CD4-positive, alpha-beta T cell treated with Interferon gamma for 1 hour (primary cell): ENCODE measurements around the gene AGAP1.

ENCODE experiments used
- DNase-seq: peaks from one replicate; pipeline ENCODE4 v3.0.0-alpha.2; 2020

AGAP1 gene

GRCh38 chr2:235641956-235642355 is 148.1 kb downstream of the AGAP1 start:
- no peak for DNase-seq

- no peak for DNase-seq
Observed at GRCh38 chr2:235642446-235643098, 148.7 kb downstream of the AGAP1 start.

GRCh38 chr2:235643680-235644511 is 150.1 kb downstream of the AGAP1 start:
- no peak for DNase-seq

GRCh38 chr2:235647264-235647663 is 153.4 kb downstream of the AGAP1 start:
- DNase-seq: no peak

GRCh38 chr2:235647877-235648276 is 154.0 kb downstream of the AGAP1 start:
- DNase-seq: no peak

GRCh38 chr2:235649418-235649817 is 155.6 kb downstream of the AGAP1 start:
- no peak for DNase-seq

- DNase-seq: no peak
Observed at GRCh38 chr2:235651643-235652042, 157.8 kb downstream of the AGAP1 start.

GRCh38 chr2:235654103-235654813 is 160.4 kb downstream of the AGAP1 start:
- DNase-seq: no peak

GRCh38 chr2:235658351-235659174 is 164.7 kb downstream of the AGAP1 start:
- no peak for DNase-seq

- no peak for DNase-seq
Observed at GRCh38 chr2:235659767-235660322, 166.0 kb downstream of the AGAP1 start.

- DNase-seq: no peak
Observed at GRCh38 chr2:235660484-235661082, 166.7 kb downstream of the AGAP1 start.

- DNase-seq: no peak
Observed at GRCh38 chr2:235661167-235661937, 167.5 kb downstream of the AGAP1 start.

GRCh38 chr2:235661952-235662351 is 168.1 kb downstream of the AGAP1 start:
- DNase-seq: no peak

- DNase-seq: no peak
Observed at GRCh38 chr2:235663875-235664274, 170.0 kb downstream of the AGAP1 start.

GRCh38 chr2:235665661-235666212 is 171.9 kb downstream of the AGAP1 start:
- DNase-seq: no peak

GRCh38 chr2:235666213-235666781 is 172.5 kb downstream of the AGAP1 start:
- no peak for DNase-seq

- DNase-seq: no peak
Observed at GRCh38 chr2:235668782-235669181, 174.9 kb downstream of the AGAP1 start.

GRCh38 chr2:235669269-235669831 is 175.5 kb downstream of the AGAP1 start:
- peak; percentile 25 for DNase-seq

GRCh38 chr2:235669983-235670962 is 176.4 kb downstream of the AGAP1 start:
- no peak for DNase-seq
